Natural killer cell (primary cell): ENCODE results near the gene BUD23. TPM values are rescaled to one million over a fixed set of nuclear protein-coding genes. Genes with fewer than 3 reads are reported as not detected.

Source experiments
- ATAC-seq, 3 donors: fragments of 150-1000 bp in 2 of 3; fragments of 200-7000 bp in 1 of 3; cut with Tn5 transposase; 1 replicate in 1 of 3; 2 replicates in 2 of 3; pipeline ENCODE4 v1.10.0; 2021; ENCODE audit warnings: mild to moderate bottlenecking in 2 of 3, moderate library complexity in 2 of 3
- DNase-seq, 2 donors: peaks; one replicate each; pipeline versions ENCODE4 v3.0.0 to v3.0.0-alpha.2; 2013 to 2021; ENCODE audit warnings: mixed read lengths in 1 of 2
- H3K27ac ChIP-seq: one replicate; pipeline ENCODE4 v1.5.1; 2013; ENCODE audit warnings: mild to moderate bottlenecking, low read length
- H3K27me3 ChIP-seq: one replicate; pipeline ENCODE4 v1.6.1; 2013; ENCODE audit warnings: low read length; ENCODE audit not compliant: control insufficient read depth, insufficient read depth
- H3K36me3 ChIP-seq: one replicate; pipeline ENCODE4 v1.6.1; 2013; ENCODE audit warnings: low read length; ENCODE audit not compliant: control insufficient read depth, insufficient read depth
- H3K4me1 ChIP-seq: one replicate; pipeline ENCODE4 v1.6.1; 2013; ENCODE audit warnings: low read length; ENCODE audit not compliant: control insufficient read depth, insufficient read depth
- H3K4me3 ChIP-seq: one replicate; pipeline ENCODE4 v1.5.1; 2013; ENCODE audit warnings: low read length
- H3K9me3 ChIP-seq: one replicate; pipeline ENCODE4 v1.6.1; 2013; ENCODE audit warnings: low read length; ENCODE audit not compliant: control insufficient read depth, insufficient read depth
- H3K27ac Mint-ChIP-seq, 2 donors: one replicate each; pipeline ENCODE4 v1.8.0; 2022; ENCODE audit warnings: mild to moderate bottlenecking in 2 of 2, mixed read lengths in 2 of 2, moderate library complexity in 1 of 2
- H3K27me3 Mint-ChIP-seq, 2 donors: one replicate each; pipeline ENCODE4 v1.8.0; 2022; ENCODE audit warnings: low read depth in 2 of 2, mixed read lengths in 2 of 2
- H3K36me3 Mint-ChIP-seq: one replicate; pipeline ENCODE4 v1.8.0; 2022; ENCODE audit warnings: mixed read lengths
- H3K4me1 Mint-ChIP-seq, 2 donors: one replicate each; pipeline ENCODE4 v1.8.0; 2022; ENCODE audit warnings: mixed read lengths in 2 of 2
- H3K4me3 Mint-ChIP-seq: one replicate; pipeline ENCODE4 v1.8.0; 2022; ENCODE audit warnings: mild to moderate bottlenecking, moderate library complexity, mixed read lengths
- H3K9me3 Mint-ChIP-seq, 2 donors: one replicate each; pipeline ENCODE4 v1.8.0; 2022; ENCODE audit warnings: mixed read lengths in 2 of 2
- CTCF ChIP-seq: fragments of 200-600 bp; IDR thresholded peaks from one replicate; pipeline ENCODE4 v1.8.0; 2022; ENCODE audit warnings: antibody characterized with exemption
- WGBS: methylation state at CpG from one replicate; pipeline ENCODE4 v1.1.7; 2013; ENCODE audit warnings: missing lambda C conversion rate; ENCODE audit not compliant: insufficient coverage; 5-methylcytosine and 5-hydroxymethylcytosine counted together
- intact Hi-C: fragments of 100-400 bp; cut with micrococcal nuclease; formaldehyde crosslinking; loops from one replicate; pipeline ENCODE4 v1.14.2; 2022
- total RNA-seq, 4 donors: library from RNA; stranded (reverse); fragments of 120-200 nt in 1 of 4; gene quantifications; one replicate each; pipeline versions ENCODE4 v1.2.3 to v1.2.4, GENCODE V29; 2013 to 2022

BUD23 gene
- total RNA-seq, 3 donors from 2014 or later (not counting 1 experiment from before 2014, with no cell fraction given) = 93.1 to 101 (median 94.2) TPM

GRCh38 chr7:73668103-73668885 is 15.1 kb upstream of the BUD23 start:
- H3K27ac Mint-ChIP-seq = peak overlapping the region in 1 of 2 donors; percentile 13
- 4% methylated on average over 52 of the region's 52 CpGs for WGBS
- peaks cover 0 to 10% of the 10 kb centered on the region in 2 donors for H3K4me1 Mint-ChIP-seq
- H3K9me3 Mint-ChIP-seq = peaks cover 0 to under 1% of the 10 kb centered on the region in 2 donors
- no peak for TF ChIP-seq CTCF
- Histone ChIP-seq H3K36me3 (no peaks in the 10 kb centered on the region), H3K27me3 (peaks cover 22% of the 10 kb centered on the region), H3K9me3 (no peaks in the 10 kb centered on the region), H3K4me1 (peaks cover 10% of the 10 kb centered on the region), H3K4me3 (no peak overlapping the region), H3K27ac (no peak overlapping the region)
- ATAC-seq (no peak), DNase-seq (peak in 1 of 2 donors; percentile 26)
- H3K27me3 Mint-ChIP-seq = peaks cover 21 to 31% of the 10 kb centered on the region in 2 donors
- H3K4me3 Mint-ChIP-seq = peak overlapping the region; percentile 63
- H3K36me3 Mint-ChIP-seq = no peaks in the 10 kb centered on the region
- intact Hi-C loops = loop anchor here (5.0 kb wide), 2 partner anchors 61 to 69 kb away; partner anchors contain the start of gene ABHD11

- ATAC-seq (no peak), DNase-seq (no peak)
- Mint-ChIP-seq H3K36me3 (no peaks in the 10 kb centered on the region), H3K9me3 (no peaks in the 10 kb centered on the region), H3K27ac (peak overlapping the region in 1 of 2 donors; percentile 13), H3K4me3 (peak overlapping the region; percentile 63), H3K27me3 (peaks cover 15 to 27% of the 10 kb centered on the region in 2 donors), H3K4me1 (peaks cover 0 to 10% of the 10 kb centered on the region in 2 donors)
- WGBS = 32% methylated on average over 4 of the region's 5 CpGs
- intact Hi-C loops = loop anchor here (5.0 kb wide), 2 partner anchors 62 to 68 kb away; partner anchors contain the start of gene ABHD11
- Histone ChIP-seq H3K27me3 (peaks cover 17% of the 10 kb centered on the region), H3K4me1 (peaks cover 10% of the 10 kb centered on the region), H3K9me3 (no peaks in the 10 kb centered on the region), H3K4me3 (no peak overlapping the region), H3K36me3 (no peaks in the 10 kb centered on the region), H3K27ac (no peak overlapping the region)
- TF ChIP-seq CTCF = no peak
Observed at GRCh38 chr7:73668886-73669230, 14.5 kb upstream of the BUD23 start.

GRCh38 chr7:73669288-73669701 is 14.1 kb upstream of the BUD23 start:
- no peak overlapping the region for H3K4me3 Mint-ChIP-seq
- Histone ChIP-seq H3K4me1 (peaks cover 10% of the 10 kb centered on the region), H3K27ac (no peak overlapping the region), H3K4me3 (no peak overlapping the region), H3K9me3 (no peaks in the 10 kb centered on the region), H3K27me3 (peaks cover 16% of the 10 kb centered on the region), H3K36me3 (no peaks in the 10 kb centered on the region)
- intact Hi-C loops = loop anchor here (5.0 kb wide), 2 partner anchors 62 to 68 kb away; partner anchors contain the start of gene ABHD11
- H3K4me1 Mint-ChIP-seq = peaks cover 0 to 10% of the 10 kb centered on the region in 2 donors
- WGBS = 59% methylated on average over 19 of the region's 19 CpGs
- H3K27ac Mint-ChIP-seq = no peak overlapping the region
- TF ChIP-seq CTCF = no peak
- no peaks in the 10 kb centered on the region for H3K36me3 Mint-ChIP-seq
- no peaks in the 10 kb centered on the region for H3K9me3 Mint-ChIP-seq
- no peak for ATAC-seq
- H3K27me3 Mint-ChIP-seq = peaks cover 11 to 24% of the 10 kb centered on the region in 2 donors
- DNase-seq = no peak
